K562 (cell line): ENCODE measurements around the gene CDC27. TPM values are rescaled to one million over a fixed set of nuclear protein-coding genes. Genes with fewer than 3 reads are reported as not detected.
A peak's percentile ranks its signal among the peaks of the same experiment; 100 is the strongest.

Experiments used
- ARID4B ChIP-seq: sonication (generic); formaldehyde crosslinking; IDR thresholded peaks from 2 replicates; pipeline ENCODE4 v1.8.0; 2022; ENCODE audit warnings: mild to moderate bottlenecking, missing genetic modification reagents
- ARNT ChIP-seq, 2 experiments: fragments of 450-650 bp; IDR thresholded peaks; 2 replicates each; pipeline ENCODE4 v1.6.1; 2016; ENCODE audit warnings: mild to moderate bottlenecking in 1 of 2
- BHLHE40 ChIP-seq: IDR thresholded peaks from 2 replicates; pipeline ENCODE4 v1.6.1; 2011; ENCODE audit warnings: low read length, improper control_type of control experiment
- BRD4 ChIP-seq: fragments of 200-600 bp; sonication (generic); IDR thresholded peaks from 2 replicates; pipeline ENCODE4 v1.6.1; 2017; ENCODE audit warnings: inconsistent platforms
- CLOCK ChIP-seq: fragments of 250-450 bp; sonication (Bioruptor Pico); IDR thresholded peaks from 2 replicates; pipeline ENCODE4 v1.4.0; 2020; ENCODE audit warnings: mild to moderate bottlenecking, moderate library complexity, borderline replicate concordance
- CREB5 ChIP-seq: fragments of 250-450 bp; sonication (Bioruptor Pico); IDR thresholded peaks from 2 replicates; pipeline ENCODE4 v1.5.0; 2020; ENCODE audit warnings: mild to moderate bottlenecking
- IRF1 ChIP-seq: sonication (generic); formaldehyde crosslinking; IDR thresholded peaks from 2 replicates; pipeline ENCODE4 v1.8.0; 2022; ENCODE audit warnings: missing genetic modification reagents, mild to moderate bottlenecking, borderline replicate concordance
- MAX ChIP-seq: sonication (generic); formaldehyde crosslinking; IDR thresholded peaks from 2 replicates; pipeline ENCODE4 v1.9.0; 2022; ENCODE audit warnings: mild to moderate bottlenecking, missing genetic modification reagents
- SMARCB1 ChIP-seq: IDR thresholded peaks from 2 replicates; pipeline ENCODE4 v1.6.1; 2011; ENCODE audit warnings: improper control_type of control experiment, low read depth; ENCODE audit not compliant: insufficient read length
- SOX6 ChIP-seq: fragments of 450-650 bp; IDR thresholded peaks from 2 replicates; pipeline ENCODE4 v1.6.1; 2014; ENCODE audit warnings: mild to moderate bottlenecking
- ZBED1 ChIP-seq: IDR thresholded peaks from 2 replicates; pipeline ENCODE4 v1.6.1; 2014
- ZBTB2 ChIP-seq: fragments of 450-650 bp; IDR thresholded peaks from 2 replicates; pipeline ENCODE4 v1.6.1; 2016; ENCODE audit warnings: antibody characterized with exemption
- ZBTB7A ChIP-seq: IDR thresholded peaks from 2 replicates; pipeline ENCODE4 v1.6.1; 2011; ENCODE audit warnings: low read depth, mild to moderate bottlenecking, low read length, moderate library complexity, borderline replicate concordance; ENCODE audit not compliant: control insufficient read depth
- ZNF583 ChIP-seq: fragments of 250-450 bp; sonication (Bioruptor Pico); IDR thresholded peaks from 2 replicates; pipeline ENCODE4 v1.4.0; 2020
- ZNF740 ChIP-seq, 3 experiments: fragments of 200-800 bp in 1 of 3; sonication (Bioruptor generic) in 1 of 3; sonication (generic) in 1 of 3; formaldehyde crosslinking in 1 of 3; IDR thresholded peaks; 2 replicates each; pipeline versions ENCODE4 v1.6.1 to v1.8.0; 2016 to 2022; ENCODE audit warnings: mild to moderate bottlenecking in 2 of 3, missing compliant biosample characterization in 2 of 3, missing genetic modification characterization in 2 of 3, missing genetic modification reagents in 1 of 3
- polyA plus RNA-seq, 8 experiments: library from polyadenylated mRNA; depleted of rRNA in 4 of 8; stranded (reverse) in 5 of 8; unstranded in 3 of 8; fragments of >200 nt; fragmentation: Nextera tagmentation in 2 of 8; fragmentation: Illumina TruSeq in 1 of 8; extraction: Ambion mirVana in 2 of 8; extraction: Trizol in 1 of 8; gene quantifications; 2 replicates each; pipeline versions ENCODE4 v1.2.1 to v1.2.3, GENCODE V29; 2011 to 2014; ENCODE audit warnings: inconsistent platforms in 1 of 8, missing spikeins in 1 of 8
- total RNA-seq, 7 experiments: library from RNA; depleted of rRNA in 6 of 7; stranded (reverse); fragments of >200 nt in 6 of 7; fragmentation: Illumina TruSeq in 2 of 7; extraction: Trizol in 2 of 7; gene quantifications; 2 replicates each; pipeline versions ENCODE4 v1.2.1 to v1.2.3, GENCODE V29; 2011 to 2021; ENCODE audit warnings: low replicate concordance in 1 of 7

Gene CDC27
- total and polyA plus RNA-seq, 9 of the 15 experiments (the other 6 are each of a cell fraction or from before 2014, with no cell fraction given): 28.6 to 155 (median 94.1) TPM

- TF ChIP-seq ZBTB2 (no peak), ARID4B (CRISPR knock-in tag) (no peak), ZNF740 (CRISPR knock-in tag; IDR thresholded peaks at IDR 0.05) (no peak), ZNF740 (tag; IDR thresholded peaks at IDR 0.05) (no peak), CREB5 (CRISPR knock-in tag) (no peak), CLOCK (CRISPR knock-in tag) (no peak), IRF1 (CRISPR knock-in tag) (no peak), SOX6 (no peak), ZBED1 (no peak), MAX (no peak), ZNF583 (CRISPR knock-in tag) (no peak), BRD4 (no peak), ZBTB7A (peak; percentile 60), ARNT (IDR thresholded peaks at IDR 0.05) (no peak), SMARCB1 (no peak), BHLHE40 (no peak)
These were observed 19.8 kb upstream of the CDC27 start, which contains the start of gene MYL4 (continued) for GRCh38 chr17:47208744-47209488.
